ENCODE results near the gene MSL1.

MSL1 gene

DNA sequence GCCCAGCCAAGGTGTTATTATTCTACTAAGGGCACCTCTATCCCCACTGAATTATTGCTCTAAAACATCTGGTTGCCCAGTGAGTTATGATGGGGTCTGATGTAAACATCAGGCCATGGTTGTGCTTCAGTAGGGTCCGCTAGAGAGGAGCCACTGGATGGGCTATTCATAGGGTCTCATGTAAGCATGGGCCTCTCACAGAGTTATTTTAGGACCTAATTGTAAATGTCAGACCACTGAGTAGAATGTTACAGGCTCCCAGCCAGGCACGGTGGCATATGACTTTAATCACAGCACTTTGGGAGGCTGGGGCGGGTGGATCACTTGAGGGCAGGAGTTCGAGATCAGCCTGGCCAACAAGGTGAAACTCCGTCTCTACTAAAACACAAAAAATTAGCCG, 60.8 kb downstream of the MSL1 start:
- ChIA-PET CTCF (no interaction called here), POLR2A (interaction anchor here (1.3 kb wide), 1 partner anchor 42 kb away, joined by 3 read pairs; the partner anchor contains the start of gene CASC3)
- DNase-seq (ENCODE audit: extremely low spot score) = no peak
- no peak for TF ChIP-seq SP1 (IDR thresholded peaks at IDR 0.05)
- no peak for TF ChIP-seq CTBP1 (IDR thresholded peaks at IDR 0.05; ENCODE audit: borderline replicate concordance)
- no peak for TF ChIP-seq TARDBP (IDR thresholded peaks at IDR 0.05)
- TF ChIP-seq BHLHE40 (IDR thresholded peaks at IDR 0.05; ENCODE audit: borderline replicate concordance) = no peak
- TF ChIP-seq NFRKB (IDR thresholded peaks at IDR 0.05) = no peak
- no peak for TF ChIP-seq HDGF (IDR thresholded peaks at IDR 0.05; ENCODE audit: borderline replicate concordance)
- TF ChIP-seq FOXM1 (IDR thresholded peaks at IDR 0.05; ENCODE audit: borderline replicate concordance) = no peak
- no peak for TF ChIP-seq FOXA1 (IDR thresholded peaks at IDR 0.05)
- TF ChIP-seq ELF4 (IDR thresholded peaks at IDR 0.05) = no peak
- no peak for TF ChIP-seq LEF1 (IDR thresholded peaks at IDR 0.05; ENCODE audit: borderline replicate concordance)
- TF ChIP-seq ZNF384 (IDR thresholded peaks at IDR 0.05) = no peak
- TF ChIP-seq FOXK2 (IDR thresholded peaks at IDR 0.05) = no peak
- no peak for TF ChIP-seq ARNT (IDR thresholded peaks at IDR 0.05)
- TF ChIP-seq, protein P1, sequence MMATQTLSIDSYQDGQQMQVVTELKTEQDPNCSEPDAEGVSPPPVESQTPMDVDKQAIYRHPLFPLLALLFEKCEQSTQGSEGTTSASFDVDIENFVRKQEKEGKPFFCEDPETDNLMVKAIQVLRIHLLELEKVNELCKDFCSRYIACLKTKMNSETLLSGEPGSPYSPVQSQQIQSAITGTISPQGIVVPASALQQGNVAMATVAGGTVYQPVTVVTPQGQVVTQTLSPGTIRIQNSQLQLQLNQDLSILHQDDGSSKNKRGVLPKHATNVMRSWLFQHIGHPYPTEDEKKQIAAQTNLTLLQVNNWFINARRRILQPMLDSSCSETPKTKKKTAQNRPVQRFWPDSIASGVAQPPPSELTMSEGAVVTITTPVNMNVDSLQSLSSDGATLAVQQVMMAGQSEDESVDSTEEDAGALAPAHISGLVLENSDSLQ (IDR thresholded peaks at IDR 0.05) = no peak
- TF ChIP-seq SUZ12 (IDR thresholded peaks at IDR 0.05) = no peak
- TF ChIP-seq L3MBTL2 (conservative IDR thresholded peaks at IDR 0.05) = no peak

Measured in HEK293T (cell line).